ENCODE data around the gene TP63. TPM values are rescaled to one million over a fixed set of nuclear protein-coding genes. Genes with fewer than 3 reads are reported as not detected.

TP63 gene
- total RNA-seq, 2 donors from 2014 or later, result 0.06 to 0.68 TPM

DNA sequence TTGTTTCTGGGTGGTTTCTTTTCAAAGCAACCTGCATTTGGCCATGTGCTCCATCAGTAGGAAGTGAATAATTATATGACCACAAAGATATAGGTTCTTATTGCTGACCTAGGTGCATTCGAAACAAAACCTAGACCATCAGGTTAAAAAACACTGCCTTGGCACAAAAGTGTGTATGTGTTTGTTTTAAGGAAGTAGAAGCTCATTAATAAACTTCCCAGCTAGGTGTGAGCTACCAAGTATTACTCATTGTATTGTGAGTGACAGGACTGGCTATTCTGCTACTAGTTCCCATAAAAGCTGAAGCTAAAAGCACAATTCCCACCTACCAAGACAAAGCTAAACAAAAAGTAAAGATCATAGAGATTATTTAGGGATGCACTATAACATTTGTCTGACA, 168.2 kb downstream of the TP63 start:
- ATAC-seq (no peak), DNase-seq (ENCODE audit: low spot score in 2 of 2) (no peak)
- no peaks in the 10 kb centered on the region for H3K9me3 Mint-ChIP-seq
- H3K27ac Mint-ChIP-seq, result no peak overlapping the region
- H3K36me3 Mint-ChIP-seq, result no peaks in the 10 kb centered on the region

DNA sequence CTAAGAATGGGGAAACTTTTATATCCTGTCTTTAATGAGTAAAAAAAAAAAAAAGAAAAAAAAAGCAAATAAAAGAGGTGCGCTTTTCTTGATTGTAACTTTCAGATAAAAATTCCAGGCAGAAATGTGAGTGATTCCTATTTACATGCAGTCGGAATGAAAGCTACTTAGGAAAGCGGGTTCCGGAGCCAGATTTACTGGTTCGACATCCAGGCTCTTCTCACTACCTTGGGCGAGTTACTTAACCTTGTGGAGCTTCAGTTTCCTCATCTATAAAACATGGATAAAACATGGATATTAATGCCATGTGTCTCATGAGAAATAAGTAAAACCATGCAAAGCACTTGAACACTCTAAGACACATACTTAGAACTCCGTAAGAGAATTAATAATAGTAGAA, 169.2 kb downstream of the TP63 start:
- H3K36me3 Mint-ChIP-seq, result no peaks in the 10 kb centered on the region
- no peak overlapping the region for H3K27ac Mint-ChIP-seq
- ATAC-seq, result no peak
- no peak for DNase-seq (ENCODE audit: low spot score in 2 of 2)
- H3K9me3 Mint-ChIP-seq, result no peaks in the 10 kb centered on the region

DNA sequence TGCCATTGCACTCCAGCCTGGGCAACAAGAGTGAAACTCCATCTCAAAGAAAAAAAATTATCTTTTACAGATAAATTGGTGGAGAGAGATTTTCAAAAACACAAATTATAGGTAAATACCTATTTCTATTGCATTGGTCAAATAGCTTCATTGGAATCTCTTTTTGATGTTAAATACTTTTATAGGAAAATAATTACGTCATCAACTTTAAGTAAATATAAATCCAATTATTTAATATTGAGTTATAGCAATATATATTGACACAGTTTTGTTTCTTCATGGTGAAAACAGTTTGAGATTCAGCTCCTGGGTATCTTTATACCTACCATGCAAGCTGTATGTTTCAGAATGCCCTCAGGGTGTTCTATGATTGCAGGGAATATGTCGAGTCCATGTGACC, 172.1 kb downstream of the TP63 start:
- no peak for ATAC-seq
- DNase-seq (ENCODE audit: low spot score in 2 of 2), result no peak
- H3K36me3 Mint-ChIP-seq, result no peaks in the 10 kb centered on the region
- H3K27ac Mint-ChIP-seq, result peak overlapping the region in 1 of 2 donors; percentile 44
- H3K9me3 Mint-ChIP-seq, result no peaks in the 10 kb centered on the region

DNA sequence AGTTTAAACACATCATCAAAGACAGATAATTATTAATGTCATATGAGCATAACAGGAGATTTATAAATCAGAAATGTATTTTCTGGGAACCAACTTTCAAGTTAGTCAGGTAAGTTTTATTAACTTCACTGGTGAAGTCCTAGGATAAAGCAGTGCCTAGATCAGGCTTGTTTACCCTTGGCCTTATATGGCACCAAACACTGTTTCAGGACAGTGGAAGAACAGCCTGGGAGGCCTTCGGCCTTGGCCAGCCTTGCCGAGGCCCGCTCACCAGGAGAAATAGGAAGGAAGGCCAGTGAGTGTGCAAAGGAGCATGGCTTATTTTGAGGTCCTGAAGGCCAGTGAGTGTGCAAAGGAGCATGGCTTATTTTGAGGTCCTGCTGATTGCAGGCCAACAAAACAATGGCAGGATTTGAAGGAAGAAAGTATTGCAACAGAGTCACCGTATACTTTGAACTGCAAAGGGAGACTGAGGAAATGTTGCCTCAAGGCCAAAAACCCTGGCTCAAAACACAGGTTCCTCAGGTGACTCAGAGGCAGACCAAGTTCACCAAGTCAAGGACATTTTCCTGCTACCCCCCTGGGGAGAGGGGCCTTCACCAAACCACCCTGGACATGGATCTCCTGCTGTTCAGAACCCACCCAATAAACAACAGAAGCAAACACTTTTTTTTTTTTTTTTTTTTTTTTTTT, 174.3 kb downstream of the TP63 start:
- DNase-seq (ENCODE audit: low spot score in 2 of 2) (no peak), ATAC-seq (no peak)
- no peaks in the 10 kb centered on the region for H3K36me3 Mint-ChIP-seq
- no peak overlapping the region for H3K27ac Mint-ChIP-seq
- H3K9me3 Mint-ChIP-seq, result no peaks in the 10 kb centered on the region

DNA sequence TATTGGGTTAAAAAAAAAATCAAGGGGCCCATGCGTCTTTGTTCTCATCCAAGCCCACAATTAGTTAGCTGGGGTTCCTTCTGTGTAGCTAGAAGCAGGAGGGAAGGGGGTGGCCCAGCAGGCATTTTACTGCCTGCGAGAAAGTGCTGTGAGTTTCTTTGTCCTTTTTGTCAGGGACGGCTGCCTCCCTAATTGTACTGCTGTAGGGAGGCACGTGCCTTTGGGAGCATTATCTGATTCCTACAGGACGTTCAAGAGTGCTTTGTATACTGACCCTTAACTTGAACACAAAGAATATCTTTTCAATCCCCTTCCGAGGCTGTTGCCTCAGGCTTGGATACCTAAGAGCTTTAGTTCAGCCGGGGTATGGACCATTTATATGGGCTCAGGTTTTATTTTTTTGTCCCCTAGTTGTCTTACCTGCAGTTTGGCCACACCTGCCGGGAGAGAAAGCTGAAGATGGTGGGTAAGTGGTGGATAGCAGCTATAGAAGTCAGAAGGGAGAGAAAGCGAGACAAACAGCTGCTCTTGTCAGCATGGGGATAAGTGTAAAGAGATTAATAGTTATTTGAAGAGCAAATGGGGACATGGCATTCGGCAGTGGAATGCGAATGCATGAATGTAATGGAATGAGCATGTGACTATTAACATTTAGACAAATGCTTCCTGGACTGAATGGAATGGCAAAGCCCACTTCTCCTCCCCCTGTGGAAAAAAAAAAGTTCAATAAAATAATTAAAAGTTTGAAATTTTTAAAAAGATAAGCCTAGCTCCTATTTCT, 175.2 kb downstream of the TP63 start:
- no peaks in the 10 kb centered on the region for H3K9me3 Mint-ChIP-seq
- no peak for DNase-seq (ENCODE audit: low spot score in 2 of 2)
- H3K36me3 Mint-ChIP-seq, result no peaks in the 10 kb centered on the region
- no peak overlapping the region for H3K27ac Mint-ChIP-seq
- no peak for ATAC-seq

DNA sequence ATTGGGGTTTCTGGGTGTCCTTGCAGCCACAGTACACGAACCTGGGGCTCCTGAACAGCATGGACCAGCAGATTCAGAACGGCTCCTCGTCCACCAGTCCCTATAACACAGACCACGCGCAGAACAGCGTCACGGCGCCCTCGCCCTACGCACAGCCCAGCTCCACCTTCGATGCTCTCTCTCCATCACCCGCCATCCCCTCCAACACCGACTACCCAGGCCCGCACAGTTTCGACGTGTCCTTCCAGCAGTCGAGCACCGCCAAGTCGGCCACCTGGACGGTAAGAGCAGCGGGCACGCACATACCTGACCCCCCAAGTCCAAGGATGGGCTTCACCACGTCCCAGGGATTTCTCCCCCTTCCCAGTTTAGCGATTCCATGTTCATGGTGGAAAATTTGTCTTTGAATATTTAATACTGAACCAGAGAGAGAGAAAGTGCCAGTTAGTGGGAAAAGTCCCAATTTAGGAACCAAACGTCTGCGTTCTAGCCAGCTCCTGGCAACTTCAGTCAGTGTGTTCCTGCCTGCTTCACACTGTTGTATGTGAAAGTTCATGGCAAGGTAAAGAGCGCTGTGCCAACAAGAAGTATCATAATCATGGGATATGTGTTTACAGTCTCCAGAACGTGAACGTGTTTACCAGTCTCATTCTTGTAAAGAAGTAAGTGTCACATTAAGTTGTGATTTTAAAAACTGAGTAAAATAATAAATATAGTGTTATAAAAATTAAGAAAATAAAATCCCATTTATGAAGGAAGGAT, 177.2 kb downstream of the TP63 start:
- no peaks in the 10 kb centered on the region for H3K9me3 Mint-ChIP-seq
- no peaks in the 10 kb centered on the region for H3K36me3 Mint-ChIP-seq
- no peak for DNase-seq (ENCODE audit: low spot score in 2 of 2)
- no peak for ATAC-seq
- H3K27ac Mint-ChIP-seq, result no peak overlapping the region

DNA sequence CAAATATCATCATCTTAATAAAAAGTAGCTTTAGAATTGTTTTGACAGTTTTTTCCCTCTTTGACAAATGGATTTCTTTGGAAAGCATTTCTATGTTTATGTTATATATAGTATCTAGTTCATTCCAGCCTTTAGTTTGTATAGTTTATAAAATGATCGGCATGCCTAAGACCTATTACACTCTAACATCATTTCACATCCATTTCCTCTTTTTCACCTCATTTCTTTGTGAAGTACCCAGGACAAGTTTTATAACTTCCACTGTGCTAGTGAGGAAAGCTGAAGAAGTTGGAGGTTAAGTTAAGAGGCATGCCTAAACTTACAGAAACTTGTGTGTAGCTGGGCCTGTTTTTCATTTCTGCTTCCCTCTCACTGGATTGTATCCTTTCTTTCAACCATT, 178.4 kb downstream of the TP63 start:
- no peak for ATAC-seq
- Mint-ChIP-seq H3K27ac (no peak overlapping the region), H3K9me3 (no peaks in the 10 kb centered on the region), H3K36me3 (no peaks in the 10 kb centered on the region)
- DNase-seq (ENCODE audit: low spot score in 2 of 2), result no peak

DNA sequence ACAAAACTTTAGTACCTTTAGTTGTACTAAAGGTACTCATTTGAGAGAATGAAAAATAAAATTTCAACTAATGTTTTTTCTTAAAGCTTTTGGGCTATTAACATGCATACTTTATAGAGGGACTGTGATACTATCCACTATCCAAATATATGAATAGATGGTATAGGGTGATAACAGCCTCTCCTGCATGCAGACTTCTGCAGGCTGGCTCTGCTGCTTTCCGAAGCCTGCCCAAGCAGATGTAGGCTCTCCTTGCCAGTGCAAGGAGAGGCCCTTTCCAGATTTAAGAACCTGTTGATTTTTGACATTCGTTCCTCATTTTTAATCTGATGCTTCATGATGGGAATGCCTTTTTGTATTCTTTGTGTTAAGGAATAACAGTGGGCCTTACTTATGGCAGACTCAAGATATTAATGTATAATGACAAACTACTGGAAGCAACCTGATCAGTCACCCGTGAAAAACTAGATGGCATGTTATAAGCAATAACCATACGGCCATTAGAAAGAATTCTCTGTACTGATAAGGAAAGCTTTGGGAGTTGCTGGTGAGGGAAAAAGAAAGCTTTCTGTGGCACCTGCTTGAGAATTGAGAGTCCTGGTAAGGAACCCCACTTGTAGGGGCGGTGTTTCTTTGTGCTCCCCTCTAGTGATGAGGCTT, 181.7 kb downstream of the TP63 start:
- no peaks in the 10 kb centered on the region for H3K36me3 Mint-ChIP-seq
- DNase-seq (ENCODE audit: low spot score in 2 of 2) (no peak), ATAC-seq (no peak)
- H3K27ac Mint-ChIP-seq, result no peak overlapping the region
- H3K9me3 Mint-ChIP-seq, result no peaks in the 10 kb centered on the region

DNA sequence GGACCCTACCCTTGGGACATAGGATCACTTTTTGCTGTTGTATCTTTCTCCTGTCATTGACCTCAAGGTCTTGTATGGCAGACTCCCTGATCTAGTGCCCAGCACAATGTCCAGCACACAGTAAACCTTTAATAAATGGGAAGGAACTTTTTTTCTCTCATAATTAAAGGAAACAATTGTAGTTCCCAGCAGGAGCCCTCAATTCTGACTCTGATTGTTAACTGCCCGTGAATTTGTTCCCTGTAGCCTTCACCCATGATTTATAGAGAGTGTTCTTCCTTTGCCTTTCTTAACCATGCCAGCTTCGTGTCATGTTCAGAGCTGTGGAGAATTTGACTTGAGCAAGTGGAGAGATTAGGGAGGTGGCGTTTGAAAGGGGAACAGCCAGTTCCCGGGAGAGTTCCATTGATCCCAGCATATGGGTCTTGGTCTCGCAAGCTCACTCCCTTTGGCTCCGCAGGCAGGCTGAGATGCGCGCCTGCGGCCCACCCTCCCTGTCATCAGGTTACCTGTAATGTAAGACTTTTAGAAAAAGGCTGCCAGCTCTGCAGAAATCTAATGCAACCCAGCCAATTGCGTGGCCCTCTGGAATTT, 182.6 kb downstream of the TP63 start:
- Mint-ChIP-seq H3K9me3 (no peaks in the 10 kb centered on the region), H3K36me3 (no peaks in the 10 kb centered on the region), H3K27ac (no peak overlapping the region)
- ATAC-seq (no peak), DNase-seq (ENCODE audit: low spot score in 2 of 2) (no peak)

DNA sequence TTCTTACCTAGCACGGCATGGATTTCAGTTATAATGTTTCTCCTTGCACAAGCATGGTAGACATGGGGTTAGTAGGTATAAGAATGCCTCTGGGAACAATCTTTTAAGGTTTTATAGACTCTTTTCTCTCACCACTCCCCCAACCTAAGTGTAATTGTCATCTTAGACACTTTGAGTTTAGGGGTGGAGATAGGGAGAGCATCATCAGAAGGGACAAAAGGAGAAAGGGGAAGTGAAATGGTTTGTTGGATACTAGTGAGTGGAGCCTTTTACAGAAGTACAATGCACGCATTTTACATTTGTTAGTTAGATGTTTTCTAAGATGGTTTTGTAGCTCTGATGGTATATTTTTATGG, 189.2 kb downstream of the TP63 start:
- ATAC-seq (peak in 1 of 2 donors; percentile 65), DNase-seq (ENCODE audit: low spot score in 2 of 2) (no peak)
- no peaks in the 10 kb centered on the region for H3K9me3 Mint-ChIP-seq
- no peaks in the 10 kb centered on the region for H3K36me3 Mint-ChIP-seq
- H3K27ac Mint-ChIP-seq, result no peak overlapping the region

DNA sequence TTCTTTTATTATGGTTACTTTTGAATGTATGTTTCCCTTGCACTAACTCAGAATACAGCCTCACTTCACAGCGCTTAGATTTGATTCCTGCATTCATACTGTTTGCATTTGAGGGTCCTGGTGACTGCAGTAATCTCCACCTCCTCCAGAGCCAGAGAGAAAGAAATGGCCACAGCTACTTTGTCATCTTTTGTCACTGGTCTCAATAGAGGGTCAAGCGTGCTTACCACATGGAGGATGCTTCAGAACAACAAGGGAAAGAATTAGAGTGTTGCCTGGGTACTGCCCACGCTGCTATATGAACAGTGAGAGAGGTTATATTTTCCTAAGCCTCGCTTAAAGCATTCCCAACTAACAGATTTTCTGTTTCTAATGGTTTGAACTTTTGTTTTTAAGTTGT, 190.1 kb downstream of the TP63 start:
- Mint-ChIP-seq H3K9me3 (no peaks in the 10 kb centered on the region), H3K27ac (no peak overlapping the region), H3K36me3 (no peaks in the 10 kb centered on the region)
- no peak for DNase-seq (ENCODE audit: low spot score in 2 of 2)
- no peak for ATAC-seq

DNA sequence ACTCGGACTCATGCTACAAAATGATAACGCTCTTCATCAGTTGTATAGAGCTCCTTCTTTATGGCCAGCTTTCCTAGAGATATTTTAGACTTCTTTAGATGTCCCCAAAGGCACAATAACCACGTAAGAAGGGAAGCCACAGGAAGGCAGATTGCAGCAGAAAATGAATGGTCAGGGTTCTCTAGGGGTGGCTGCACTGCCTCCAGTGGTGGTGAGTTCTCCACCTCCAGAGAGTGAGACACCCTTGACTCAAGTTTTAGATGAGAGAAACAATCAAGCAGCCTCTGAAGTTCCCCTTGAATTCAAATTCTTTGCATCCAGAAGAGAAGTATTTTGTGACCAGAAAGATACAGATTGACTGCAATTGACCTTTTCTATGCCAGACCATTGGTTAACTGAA, 191.5 kb downstream of the TP63 start:
- peaks cover 0 to 4% of the 10 kb centered on the region in 2 donors for H3K9me3 Mint-ChIP-seq
- no peaks in the 10 kb centered on the region for H3K36me3 Mint-ChIP-seq
- DNase-seq (ENCODE audit: low spot score in 2 of 2), result no peak
- no peak for ATAC-seq
- H3K27ac Mint-ChIP-seq, result no peak overlapping the region

DNA sequence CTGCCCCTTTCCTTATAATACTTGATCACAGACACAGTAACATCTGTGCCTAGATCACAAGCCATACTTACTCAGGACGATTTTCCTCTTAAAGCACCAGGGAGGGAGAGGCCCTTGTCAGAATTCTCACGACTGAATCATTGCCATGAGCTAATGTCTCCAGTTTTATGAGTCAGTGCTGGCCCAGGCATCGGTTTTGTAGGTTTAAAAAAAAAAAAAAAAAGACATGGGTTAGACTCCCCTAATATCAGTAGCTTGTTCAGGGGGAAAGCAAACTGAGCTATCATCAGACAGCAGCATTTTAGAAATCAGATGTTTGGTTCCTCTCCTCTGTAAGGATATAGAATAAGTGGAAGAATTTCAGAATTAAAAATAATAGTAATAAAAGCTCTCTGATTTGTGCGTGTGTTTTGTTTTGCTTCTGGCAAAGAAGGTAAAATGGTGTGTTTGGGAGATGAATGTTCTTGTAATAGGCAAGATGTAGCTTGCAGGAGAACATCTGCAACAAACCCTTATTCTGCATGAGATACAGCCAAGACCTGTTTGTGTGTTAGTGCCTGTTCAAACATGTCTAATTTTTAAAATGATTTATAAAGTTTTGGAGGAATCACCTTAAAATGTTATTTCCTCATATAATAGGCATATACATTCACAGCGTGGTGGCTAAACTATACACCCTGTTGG, 193.6 kb downstream of the TP63 start:
- no peak for DNase-seq (ENCODE audit: low spot score in 2 of 2)
- ATAC-seq, result peak; percentile 33 to 36
- Mint-ChIP-seq H3K36me3 (no peaks in the 10 kb centered on the region), H3K27ac (no peak overlapping the region), H3K9me3 (peaks cover 0 to 5% of the 10 kb centered on the region in 2 donors)

DNA sequence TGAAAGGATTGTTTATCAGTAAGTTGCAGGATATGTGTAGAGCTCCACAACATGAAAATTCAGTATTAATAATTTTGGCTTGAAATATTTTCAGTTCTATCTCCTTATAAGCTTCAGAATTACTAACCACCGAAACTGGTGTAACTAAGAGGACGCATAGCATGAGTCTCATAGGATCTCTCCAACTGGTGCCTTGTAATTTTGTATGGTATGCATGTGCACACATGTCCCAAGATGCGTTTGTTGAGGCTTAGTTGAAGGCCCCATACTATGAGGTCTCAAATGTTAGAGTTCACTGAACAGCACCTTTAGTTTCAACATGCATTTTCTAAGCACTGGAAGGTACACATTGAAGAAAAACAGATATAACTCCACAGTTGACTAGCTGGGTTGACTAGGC, 195.4 kb downstream of the TP63 start:
- ATAC-seq, result no peak
- DNase-seq (ENCODE audit: low spot score in 2 of 2), result no peak

DNA sequence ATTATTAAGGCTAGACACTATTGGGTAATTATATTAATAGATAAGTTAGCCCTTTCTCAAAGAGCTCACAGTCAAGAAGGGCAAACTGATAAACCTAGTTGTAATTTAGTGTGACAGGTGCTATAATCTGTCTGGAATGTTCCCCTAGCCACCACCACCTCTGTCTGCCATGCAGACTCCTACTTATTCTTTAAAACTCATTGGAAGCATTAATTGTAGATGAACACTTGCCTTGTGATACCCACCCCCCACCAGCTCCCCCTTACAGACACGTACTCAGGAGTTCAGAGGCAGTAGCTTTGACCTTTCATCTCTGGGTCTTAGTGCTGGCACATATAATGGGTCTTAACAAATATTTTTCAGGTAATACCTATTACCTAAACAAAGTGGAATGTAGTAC, 195.9 kb downstream of the TP63 start:
- no peak for ATAC-seq
- no peaks in the 10 kb centered on the region for H3K36me3 Mint-ChIP-seq
- peaks cover 0 to 5% of the 10 kb centered on the region in 2 donors for H3K9me3 Mint-ChIP-seq
- DNase-seq (ENCODE audit: low spot score in 2 of 2), result no peak
- H3K27ac Mint-ChIP-seq, result no peak overlapping the region

More for the DNA sequence above, 195.4 kb downstream of the TP63 start:
- Mint-ChIP-seq H3K9me3 (peaks cover 0 to 5% of the 10 kb centered on the region in 2 donors), H3K36me3 (no peaks in the 10 kb centered on the region), H3K27ac (no peak overlapping the region)

DNA sequence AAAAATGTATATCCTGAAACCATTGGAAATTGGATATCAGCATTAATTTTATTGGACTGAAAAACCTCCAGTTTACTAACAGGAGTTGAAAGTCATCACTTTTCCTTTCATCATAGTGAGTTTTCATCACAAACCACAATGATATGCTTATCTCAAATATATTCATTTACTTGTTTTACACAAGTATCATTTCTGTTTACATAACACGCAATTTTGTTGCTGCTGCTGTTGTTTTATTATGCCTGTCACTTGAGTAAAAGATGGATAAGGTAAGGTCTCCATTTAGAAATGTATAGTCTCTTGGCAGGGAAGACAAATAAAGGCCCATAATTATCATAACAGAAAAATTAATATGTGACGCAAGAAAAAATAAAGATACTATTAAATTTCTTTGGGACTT, 199.2 kb downstream of the TP63 start:
- Mint-ChIP-seq H3K27ac (no peak overlapping the region), H3K36me3 (no peaks in the 10 kb centered on the region), H3K9me3 (peaks cover 0 to 5% of the 10 kb centered on the region in 2 donors)
- no peak for DNase-seq (ENCODE audit: low spot score in 2 of 2)
- no peak for ATAC-seq

Data from activated naive CD4-positive, alpha-beta T cell treated with anti-CD3 and anti-CD28 coated beads, Interleukin-2, amount 50 U/mL, for 72 hours (primary cell).